ENCODE measurements around the gene ACCS.
A peak's percentile ranks its signal among the peaks of the same experiment; 100 is the strongest.

Gene ACCS

GRCh38 chr11:44046182-44046581 is 19.9 kb upstream of the ACCS start:
- DNase-seq, result no peak

- no peak for DNase-seq
These were observed 18.8 kb upstream of the ACCS start for GRCh38 chr11:44047298-44047697.

GRCh38 chr11:44047931-44048431 is 18.1 kb upstream of the ACCS start, which contains the start of gene ACCSL:
Gene ACCSL (plus strand): TSS chr11:44047981. CDS start chr11:44048037, 56 bp downstream.
- DNase-seq, result no peak

GRCh38 chr11:44049832-44050231 is 16.2 kb upstream of the ACCS start:
- DNase-seq, result no peak

- DNase-seq, result no peak
These were observed 14.9 kb upstream of the ACCS start for GRCh38 chr11:44051171-44051570.

GRCh38 chr11:44057340-44057739 is 8.7 kb upstream of the ACCS start:
- peak; percentile 38 for DNase-seq

- no peak for DNase-seq
These were observed 7.8 kb upstream of the ACCS start for GRCh38 chr11:44058275-44058674.

- no peak for DNase-seq
These were observed 859 bp upstream of the ACCS start for GRCh38 chr11:44065161-44065661.

GRCh38 chr11:44066732-44067141 is 667 bp downstream of the ACCS start:
- DNase-seq, result no peak

GRCh38 chr11:44067266-44067665 is 1.2 kb downstream of the ACCS start:
- no peak for DNase-seq

GRCh38 chr11:44068180-44068579 is 2.1 kb downstream of the ACCS start:
- no peak for DNase-seq

GRCh38 chr11:44071157-44071556 is 5.1 kb downstream of the ACCS start:
- no peak for DNase-seq

- no peak for DNase-seq
These were observed 6.9 kb downstream of the ACCS start for GRCh38 chr11:44072757-44073658.

GRCh38 chr11:44078794-44079193 is 12.7 kb downstream of the ACCS start:
- DNase-seq, result no peak

- DNase-seq, result no peak
These were observed 13.3 kb downstream of the ACCS start for GRCh38 chr11:44079376-44079775.

- DNase-seq, result no peak
These were observed 14.9 kb downstream of the ACCS start for GRCh38 chr11:44080951-44081350.

GRCh38 chr11:44082645-44083044 is 16.6 kb downstream of the ACCS start:
- DNase-seq, result no peak

GRCh38 chr11:44083433-44083832 is 17.4 kb downstream of the ACCS start:
- no peak for DNase-seq

- DNase-seq, result no peak
These were observed 17.8 kb downstream of the ACCS start for GRCh38 chr11:44083906-44084305.

GRCh38 chr11:44085330-44085729 is 19.3 kb downstream of the ACCS start:
- DNase-seq, result no peak

- no peak for DNase-seq
These were observed 22.3 kb downstream of the ACCS start for GRCh38 chr11:44088377-44088776.

- no peak for DNase-seq
These were observed 22.8 kb downstream of the ACCS start for GRCh38 chr11:44088871-44089270.

GRCh38 chr11:44090539-44090938 is 24.5 kb downstream of the ACCS start:
- DNase-seq, result no peak

- DNase-seq, result peak; percentile 82
These were observed 28.3 kb downstream of the ACCS start for GRCh38 chr11:44094260-44094868.
